ENCODE results near the gene UBR4.

The UBR4 gene

GRCh38 chr1:19091196-19091953 is 118.7 kb downstream of the UBR4 start:
- no peak for DNase-seq (ENCODE audit: low read depth in 2 of 2)

GRCh38 chr1:19089524-19089923 is 120.5 kb downstream of the UBR4 start:
- DNase-seq (ENCODE audit: low read depth in 2 of 2) = no peak

- DNase-seq (ENCODE audit: low read depth in 2 of 2) = no peak
These were observed 121.2 kb downstream of the UBR4 start for GRCh38 chr1:19088717-19089442.

DNA sequence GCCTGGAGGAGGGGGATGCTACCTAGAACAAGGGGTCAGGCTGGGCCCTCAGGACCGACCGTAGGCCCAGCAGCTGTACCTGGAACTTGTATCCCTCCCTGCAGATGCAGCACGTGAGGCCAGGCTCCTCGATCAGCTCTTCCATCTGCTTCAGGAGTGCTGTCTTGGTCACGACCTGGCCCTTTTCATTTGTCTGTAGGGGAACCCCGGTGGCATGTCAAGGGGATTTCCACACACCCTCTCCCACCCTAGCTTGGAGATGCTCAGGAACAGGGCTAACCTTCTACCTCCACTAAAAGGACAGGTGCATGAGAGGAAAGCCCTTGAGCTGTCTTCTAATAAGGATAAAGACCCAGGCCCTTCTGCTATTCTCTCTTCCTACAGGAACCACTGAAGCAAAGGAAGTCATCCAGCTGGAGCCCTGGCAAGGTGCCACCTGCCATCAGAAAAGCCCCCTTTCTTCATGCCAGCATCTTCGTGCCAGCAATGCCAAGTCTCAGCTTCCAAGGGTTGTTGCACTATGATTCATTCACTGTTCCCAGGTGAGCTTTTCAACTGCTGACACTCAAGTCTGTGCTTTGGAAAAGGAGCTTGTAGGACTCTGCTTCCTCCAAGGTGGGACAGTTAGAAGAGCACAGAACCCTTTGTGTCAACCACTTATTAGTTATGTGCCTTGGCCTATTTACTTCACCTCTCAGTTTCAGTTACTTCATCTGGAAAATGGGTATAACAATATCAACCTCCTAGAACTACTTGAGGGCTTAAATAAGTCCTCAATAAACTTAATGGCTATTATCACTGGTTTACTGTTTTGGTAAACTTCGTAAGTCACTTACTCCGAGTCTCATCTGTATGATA is 122.1 kb downstream of the UBR4 start:
- no peak for DNase-seq (ENCODE audit: low read depth in 2 of 2)

DNA sequence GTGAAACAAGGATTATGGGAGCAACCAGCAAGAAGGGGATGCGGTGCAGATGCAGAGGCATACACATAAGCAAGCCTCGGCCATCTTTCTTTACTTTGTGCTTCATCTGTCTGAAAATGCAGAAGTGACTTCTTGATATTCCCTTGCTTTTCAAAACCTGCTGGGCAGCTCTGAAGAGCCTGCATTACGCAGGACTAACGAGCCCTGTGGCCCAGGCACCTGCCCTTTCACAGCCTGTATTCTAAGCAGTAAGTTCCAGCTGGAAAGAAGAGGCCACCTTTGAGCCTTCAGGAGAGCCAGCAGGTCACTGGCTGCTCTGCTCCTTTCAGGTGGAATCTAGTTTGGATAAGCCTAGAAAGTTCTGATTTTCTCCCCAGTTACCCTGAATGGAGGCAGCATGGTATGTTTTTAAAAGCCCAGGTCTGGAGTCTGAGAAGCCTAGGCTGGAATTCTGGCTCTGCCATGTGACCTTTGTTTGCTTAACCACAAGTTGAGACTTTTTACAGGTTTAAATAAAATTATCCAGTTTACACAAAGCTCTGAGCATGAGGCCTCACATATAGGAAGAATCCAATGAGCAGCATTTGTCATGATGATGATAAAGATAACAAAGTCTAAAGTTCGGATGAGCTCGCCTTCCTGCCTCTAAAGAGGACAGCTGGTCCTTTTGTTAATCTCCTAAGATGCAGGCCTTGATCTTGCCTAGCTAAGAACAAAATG is 122.9 kb downstream of the UBR4 start:
- DNase-seq (ENCODE audit: low read depth in 2 of 2) = no peak

DNA sequence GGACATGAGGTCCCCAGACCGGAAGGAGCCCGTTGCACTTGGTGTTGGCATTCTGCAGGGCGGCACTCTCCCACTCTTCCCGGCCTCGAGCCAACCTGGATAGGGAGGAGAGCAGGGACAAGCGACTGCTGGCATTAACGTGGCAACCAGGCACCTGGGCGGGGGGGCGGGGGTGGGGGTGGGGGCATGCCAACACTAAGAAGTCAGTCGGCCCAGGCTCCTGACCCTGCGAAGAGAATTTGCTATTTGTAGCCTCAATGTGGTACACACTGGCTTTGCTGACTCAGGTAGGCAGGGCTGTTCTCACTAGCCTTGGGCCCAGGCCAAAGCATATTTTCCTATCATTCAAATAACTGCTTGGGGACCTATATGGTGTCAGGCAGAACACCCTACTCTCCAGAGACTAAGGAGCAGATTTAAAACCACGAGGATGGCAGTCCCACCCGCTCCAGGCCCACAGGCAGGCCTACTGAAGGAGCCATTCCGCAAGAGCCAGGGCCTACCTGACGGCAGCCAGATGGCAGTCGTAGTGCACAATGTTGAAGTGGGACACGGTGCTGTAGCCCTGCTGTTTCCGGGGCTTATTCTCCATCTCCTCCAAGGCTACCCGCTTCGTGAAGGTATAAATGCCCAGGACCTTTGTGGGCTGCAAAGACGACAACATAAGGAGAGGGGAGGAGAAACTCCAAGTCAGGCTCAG is 123.7 kb downstream of the UBR4 start:
- DNase-seq (ENCODE audit: low read depth in 2 of 2) = no peak

GRCh38 chr1:19084206-19084738 is 125.8 kb downstream of the UBR4 start:
- DNase-seq (ENCODE audit: low read depth in 2 of 2) = no peak

DNA sequence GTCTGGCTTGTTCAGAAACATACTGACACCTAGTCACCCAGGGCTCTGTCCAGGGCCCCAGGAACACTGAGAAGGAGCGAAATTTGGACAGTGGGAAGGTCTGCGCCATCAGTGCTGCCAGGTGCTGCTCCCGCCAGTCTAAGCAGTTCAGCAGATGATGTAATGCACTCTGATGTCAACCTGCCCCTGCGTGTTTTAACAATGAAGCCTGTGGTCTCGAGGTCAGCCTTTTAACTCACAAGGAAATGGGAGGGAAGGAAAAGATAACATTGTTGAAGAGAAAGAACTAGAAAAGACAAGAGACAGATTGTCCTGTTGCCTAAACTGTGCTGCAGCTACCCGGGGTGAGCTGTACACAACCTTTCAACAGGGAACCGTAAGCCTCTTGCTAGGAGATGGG is 127.0 kb downstream of the UBR4 start:
- no peak for DNase-seq (ENCODE audit: low read depth in 2 of 2)

DNA sequence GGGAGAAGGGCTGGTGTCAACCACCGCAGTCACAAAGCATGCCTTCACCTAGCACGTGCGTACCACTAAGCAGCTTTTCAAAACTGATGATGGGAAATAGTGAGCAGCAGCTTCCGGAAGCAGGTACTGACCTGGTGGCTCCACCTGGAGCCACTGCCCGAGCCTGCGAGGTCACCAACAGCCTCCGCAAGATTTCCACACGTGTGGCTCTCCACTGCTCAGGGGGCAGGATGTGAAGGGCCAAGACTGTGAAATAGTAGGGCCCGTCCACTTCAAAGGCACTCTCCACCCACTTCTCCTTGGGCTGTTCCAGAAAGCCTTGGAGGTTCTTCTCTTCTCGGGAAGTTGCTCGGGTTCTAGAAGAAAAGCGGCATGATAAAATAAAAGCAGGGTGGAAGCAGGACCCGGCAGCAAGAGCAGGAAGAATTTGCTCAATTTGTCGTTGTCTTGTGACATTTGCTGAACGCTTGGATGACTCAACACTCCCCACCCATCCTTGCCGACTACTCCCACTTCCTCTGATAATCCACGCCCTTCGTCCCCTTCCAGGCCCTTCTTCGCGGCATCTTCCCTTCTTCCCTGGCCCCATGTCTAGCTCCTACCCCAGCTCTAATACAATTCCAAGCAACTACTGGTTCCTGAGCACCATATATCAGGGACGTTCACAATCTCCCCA is 128.7 kb downstream of the UBR4 start:
- no peak for DNase-seq (ENCODE audit: low read depth in 2 of 2)

DNA sequence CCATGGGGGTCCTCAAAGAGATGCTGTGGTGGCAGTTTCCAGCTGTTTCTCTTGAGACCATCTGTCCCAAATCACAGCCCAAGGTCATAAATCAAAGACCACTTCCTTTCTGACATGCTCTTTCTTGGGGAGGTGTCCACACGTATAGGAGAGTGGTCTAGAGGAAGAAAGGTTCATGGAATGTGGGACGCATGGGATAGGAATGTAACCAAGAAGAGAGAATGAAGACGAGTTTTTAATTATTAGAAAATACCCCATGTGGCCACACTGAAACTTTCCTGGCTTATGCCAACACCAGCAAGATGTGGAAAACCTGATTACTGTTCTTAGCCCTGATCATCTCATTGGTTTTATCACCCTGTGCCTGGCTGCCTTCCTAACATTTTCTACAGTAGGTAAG is 129.3 kb downstream of the UBR4 start:
- no peak for DNase-seq (ENCODE audit: low read depth in 2 of 2)

DNA sequence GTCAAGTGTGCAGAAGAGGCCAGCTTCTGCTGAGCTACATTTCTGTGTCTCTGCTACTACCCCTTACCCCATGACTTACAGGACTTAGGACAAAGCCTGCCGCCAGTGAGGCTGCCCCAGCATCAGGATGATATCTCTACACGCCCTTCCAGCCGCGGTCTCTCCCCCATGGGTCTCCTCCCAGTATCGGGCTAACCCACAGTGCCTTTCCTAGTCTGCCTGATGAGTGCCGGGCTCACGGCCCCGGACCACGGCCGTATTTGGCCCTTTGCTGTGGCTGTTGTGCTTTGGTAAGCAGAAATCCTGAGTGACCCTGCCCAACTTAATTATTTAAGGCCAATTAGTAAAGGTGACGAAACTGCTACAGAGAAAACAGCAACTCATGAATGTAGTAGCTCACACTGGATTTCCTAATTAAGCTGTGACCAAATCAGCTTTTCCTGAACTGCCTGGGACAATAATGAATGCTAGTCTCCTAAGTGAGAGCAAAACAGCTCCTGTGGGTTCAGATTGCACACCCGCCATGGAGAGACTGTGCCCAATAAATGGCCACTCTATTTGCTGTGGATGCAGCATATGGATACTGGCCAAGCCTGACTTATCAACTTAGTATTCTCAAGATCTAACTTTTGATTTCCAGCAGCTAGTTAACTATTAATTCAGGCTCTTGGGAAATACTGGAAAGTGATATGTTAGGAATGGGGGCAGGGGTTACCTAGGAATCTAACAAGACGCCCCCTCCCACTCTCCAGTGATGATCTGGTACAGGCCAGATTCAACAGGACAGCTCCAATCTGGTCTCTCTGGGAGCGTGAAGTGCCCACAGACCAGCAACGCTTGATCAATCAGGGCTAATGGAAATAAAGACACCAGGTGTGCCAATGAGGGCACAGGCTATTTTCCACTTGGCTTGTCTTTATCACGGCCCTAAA is 130.3 kb downstream of the UBR4 start:
- no peak for DNase-seq (ENCODE audit: low read depth in 2 of 2)

DNA sequence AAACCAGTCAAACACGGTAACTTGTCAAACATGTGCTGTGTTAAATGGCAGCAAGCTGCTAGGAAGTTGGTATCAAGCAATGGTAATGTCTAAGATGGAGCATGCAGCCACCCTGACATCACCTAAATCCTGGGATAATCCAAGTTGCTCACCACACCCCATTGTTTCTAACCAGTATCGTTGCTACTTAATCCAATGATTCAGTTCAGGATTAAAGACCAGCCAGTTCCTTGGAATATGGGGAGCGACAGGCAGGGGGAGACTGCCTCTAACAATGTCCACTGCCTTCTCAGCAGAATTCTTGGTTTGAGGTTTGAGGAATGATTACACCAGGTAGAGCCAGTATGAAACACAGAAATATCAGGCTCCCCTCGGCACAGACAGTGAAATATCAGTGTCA is 131.5 kb downstream of the UBR4 start:
- DNase-seq (ENCODE audit: low read depth in 2 of 2) = no peak

DNA sequence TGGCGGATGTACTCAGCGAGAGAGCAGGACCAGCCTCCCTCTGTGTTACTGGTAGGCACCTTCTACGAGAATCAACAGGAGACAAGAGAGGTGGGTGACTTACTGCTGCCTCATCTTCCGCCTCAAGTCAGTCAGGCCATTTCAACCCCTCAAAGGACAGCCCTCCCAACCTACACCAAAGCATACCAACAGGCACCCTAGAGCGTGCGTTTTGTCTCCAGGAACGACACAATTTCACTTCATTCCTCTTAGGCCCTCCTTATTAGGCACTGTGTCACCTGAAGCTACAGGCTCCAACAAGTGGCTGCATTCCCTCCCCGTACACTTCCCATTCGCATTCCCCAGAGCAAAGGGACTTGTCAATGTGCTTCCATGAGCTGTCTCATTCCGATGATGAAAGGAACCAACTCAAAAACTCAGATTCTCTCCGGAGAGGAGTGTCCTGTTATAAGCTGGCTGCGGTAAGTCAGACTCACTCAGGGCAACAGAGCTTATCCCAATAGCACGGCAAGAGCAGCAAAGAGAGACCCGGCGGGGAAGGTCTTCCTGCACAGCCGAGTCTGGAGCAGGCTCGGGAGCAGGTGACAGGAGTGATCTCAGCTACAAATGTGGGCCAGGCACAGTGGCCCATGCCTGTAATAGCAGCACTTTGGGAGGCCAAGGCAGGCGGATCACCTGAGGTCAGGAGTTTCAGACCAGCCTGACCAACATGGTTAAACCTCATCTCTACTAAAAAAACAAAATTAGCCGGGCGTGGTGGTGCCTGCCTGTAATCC is 133.0 kb downstream of the UBR4 start:
- DNase-seq (ENCODE audit: low read depth in 2 of 2) = no peak

DNA sequence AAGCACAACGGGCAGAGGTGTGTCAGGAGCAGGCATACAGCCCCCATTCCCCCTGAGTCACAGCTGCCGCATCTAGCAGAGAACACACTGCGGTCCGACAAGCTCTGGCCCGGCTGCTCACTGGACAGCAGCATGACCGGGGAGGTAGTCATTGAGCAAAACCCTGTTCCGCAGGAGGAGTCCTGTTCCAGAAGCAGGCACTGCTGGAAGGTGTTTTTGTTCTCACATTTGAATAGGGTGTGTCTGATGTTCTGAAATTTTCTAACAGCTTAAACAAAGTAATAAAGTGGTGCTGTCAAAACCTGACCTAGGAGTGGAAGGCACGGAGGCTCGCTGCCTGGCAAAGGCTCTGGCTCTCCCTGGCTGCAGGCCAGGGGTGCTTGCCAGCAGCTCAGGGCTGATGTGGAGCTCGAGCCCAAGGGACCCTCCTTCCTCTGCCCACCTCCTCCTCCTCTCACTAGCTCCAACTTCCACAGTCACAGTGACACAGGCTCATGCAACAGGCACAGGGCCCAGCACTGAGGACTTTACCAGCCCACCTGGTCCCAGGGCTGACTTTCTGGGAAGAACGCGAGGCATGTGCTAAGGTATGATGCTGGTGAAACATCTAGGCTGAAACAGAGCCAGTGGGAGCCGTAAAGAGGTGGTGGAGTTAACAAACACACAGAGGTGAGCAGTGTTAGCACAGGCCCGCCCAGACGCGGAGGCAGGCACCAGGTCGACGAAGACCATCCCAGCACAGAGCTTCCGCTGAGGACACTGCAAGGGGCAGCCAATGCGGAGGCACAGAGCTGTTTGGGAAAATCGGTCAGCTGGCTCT is 135.0 kb downstream of the UBR4 start:
- no peak for DNase-seq (ENCODE audit: low read depth in 2 of 2)

- peak in 1 of 2 donors; percentile 28 for DNase-seq (ENCODE audit: low read depth in 2 of 2)
These were observed 135.6 kb downstream of the UBR4 start for GRCh38 chr1:19074361-19074901.

DNA sequence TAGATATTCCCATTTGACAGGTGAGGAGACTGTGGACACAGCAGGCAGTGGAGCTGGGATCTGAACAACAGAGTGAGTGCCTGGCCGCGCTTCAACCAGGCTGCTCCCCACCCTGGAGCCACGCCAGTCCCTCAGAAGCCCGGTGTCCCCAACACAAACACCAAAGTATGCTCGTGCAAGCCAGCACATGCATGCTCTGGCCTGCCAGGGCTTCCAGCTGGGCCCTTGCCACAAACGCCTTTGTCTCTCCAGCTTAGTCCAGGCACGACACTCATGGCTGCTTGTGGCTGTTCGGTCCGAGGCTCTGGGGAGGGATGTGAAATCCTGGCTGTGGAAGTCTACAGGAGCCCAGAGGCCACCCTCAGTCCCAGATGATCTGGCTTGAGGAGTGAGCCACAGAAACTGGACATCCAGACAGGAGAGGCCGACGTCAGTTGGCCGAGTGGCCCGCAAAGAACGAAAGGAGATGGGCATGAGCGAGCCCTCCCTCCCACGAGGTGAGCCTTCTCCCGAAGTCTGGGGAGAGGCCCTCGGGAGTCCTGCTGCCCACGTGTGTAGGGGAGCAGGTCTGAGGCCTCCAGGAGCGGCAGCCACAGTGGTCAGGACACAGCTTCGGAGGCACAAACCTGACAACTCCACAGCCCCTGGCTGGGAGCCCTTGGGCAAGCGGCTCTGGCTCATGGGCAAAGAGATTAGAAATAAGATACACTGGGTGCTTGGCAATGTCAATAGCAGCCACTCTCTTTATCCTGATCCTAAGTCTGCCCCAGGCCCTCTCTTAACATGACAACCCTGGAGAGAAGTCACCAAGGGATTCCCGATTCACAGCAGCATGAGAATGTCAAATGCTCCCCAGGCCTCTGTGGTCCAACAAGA is 136.5 kb downstream of the UBR4 start:
- DNase-seq (ENCODE audit: low read depth in 2 of 2) = no peak

Data from stimulated activated CD8-positive, alpha-beta memory T cell treated with anti-CD3 and anti-CD28 coated beads, Interleukin-15, amount 100 ng/mL, for 48 hours (primary cell).